Measurements from ENCODE around the gene SAFB2. TPM values are rescaled to one million over a fixed set of nuclear protein-coding genes. Genes with fewer than 3 reads are reported as not detected.

The SAFB2 gene
- total and polyA plus RNA-seq, 10 of the 15 experiments (the other 5 are each of a cell fraction or from before 2014, with no cell fraction given), result 4.5 to 89.2 (median 42.9) TPM

- no peak overlapping the region for H3K4me3 ChIP-seq
- ATAC-seq (no peak), FAIRE-seq (no peak), DNase-seq (ENCODE audit: low read depth, low spot score) (no peak)
- RAD21 ChIA-PET (ENCODE audit: unreplicated experiment), result no interaction called here
- TF ChIP-seq POLR2AphosphoS5 (IDR thresholded peaks at IDR 0.05; ENCODE audit: low read length) (0 out of 2 replicates have a peak, but pooled peaks have one; percentile 41), YY1 (IDR thresholded peaks at IDR 0.05; ENCODE audit: low read depth, low read length) (no peak)
- H3K79me2 ChIP-seq (ENCODE audit: control insufficient read depth, insufficient read depth, low read length), result peaks cover 82% of the 10 kb centered on the region
- SMC1A ChIA-PET (ENCODE audit: uncharacterized antibody, unreplicated experiment), result no interaction called here
- CTCF ChIA-PET, result no interaction called here
- intact Hi-C loops (cut with micrococcal nuclease; ENCODE audit: unreplicated experiment) (no loop called here), in situ Hi-C loops (cut with MboI) (no loop called here)
- peaks cover 18% of the 10 kb centered on the region for H3K4me1 ChIP-seq (ENCODE audit: control insufficient read depth, insufficient read depth, low read length)
- H3K36me3 ChIP-seq (ENCODE audit: control insufficient read depth in 2 of 2, insufficient read depth in 2 of 2, low read length in 1 of 2), result peaks cover 10 to 21% of the 10 kb centered on the region in 2 experiments
- H4K20me1 ChIP-seq (ENCODE audit: control insufficient read depth, insufficient read depth), result peaks cover 4% of the 10 kb centered on the region
- H3K27me3 ChIP-seq (replicated peaks in 1 of 2; ENCODE audit: control insufficient read depth in 2 of 2, insufficient read depth in 2 of 2, low read length in 1 of 2), result no peaks in the 10 kb centered on the region
- no peaks in the 10 kb centered on the region for H3K9me3 ChIP-seq (replicated peaks; ENCODE audit: control insufficient read depth, insufficient read depth, low read length)
- 76% methylated on average over 4 of the region's 4 CpGs for WGBS (ENCODE audit: insufficient coverage, insufficient replicate concordance, low lambda C conversion rate, missing lambda C conversion rate)
- H2AFZ ChIP-seq (ENCODE audit: control insufficient read depth, low read depth, low read length), result no peak overlapping the region
- no TSS peak for BruUV-seq (replicated peaks)
- POLR2A ChIA-PET, result no interaction called here
- H3K9ac ChIP-seq (ENCODE audit: control insufficient read depth, insufficient read depth, low read length), result no peak overlapping the region
- H3K4me2 ChIP-seq (ENCODE audit: control insufficient read depth, insufficient read depth), result no peak overlapping the region
- H3K27ac ChIP-seq (ENCODE audit: control insufficient read depth, insufficient read depth), result no peak overlapping the region
Measured at GRCh38 chr19:5632241-5632612, 9.7 kb upstream of the SAFB2 start.

DNA sequence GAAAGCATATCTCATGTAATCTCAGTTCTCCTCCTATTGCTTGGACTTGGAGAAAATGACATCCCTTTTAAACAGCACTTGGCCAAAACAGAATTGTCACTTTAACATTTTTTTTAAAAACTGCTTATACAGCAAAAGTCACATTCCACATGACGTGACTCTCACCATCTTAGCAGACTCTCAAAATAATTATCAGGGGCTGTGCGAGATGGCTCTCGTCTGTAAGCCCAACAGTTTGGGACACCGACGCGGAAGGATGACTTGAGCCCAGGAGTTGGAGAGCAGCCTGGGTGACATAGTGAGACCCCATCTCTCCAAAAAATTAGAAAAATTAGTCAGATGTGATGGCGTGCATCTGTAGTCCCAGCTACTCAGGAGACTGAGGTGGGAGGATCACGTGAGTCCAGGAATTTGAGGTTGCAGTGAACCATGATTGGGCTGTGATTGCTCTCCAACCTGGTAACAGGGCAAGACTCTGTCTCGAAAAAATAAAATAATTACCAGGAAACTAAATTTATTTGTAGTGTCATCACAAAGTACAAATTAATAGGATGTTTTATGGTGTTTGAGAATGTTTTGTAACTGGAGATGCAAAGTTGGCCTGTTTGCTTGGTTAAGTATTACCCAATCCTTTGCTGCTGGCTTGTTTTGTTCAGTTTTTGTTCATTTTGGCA lies 9.1 kb upstream of the SAFB2 start:
- Histone ChIP-seq H3K4me2 (ENCODE audit: control insufficient read depth, insufficient read depth) (no peak overlapping the region; the same call in 1 of the 2 replicates), H2AFZ (ENCODE audit: control insufficient read depth, low read depth, low read length) (no peak overlapping the region), H3K4me1 (ENCODE audit: control insufficient read depth, insufficient read depth, low read length) (peaks cover 24% of the 10 kb centered on the region), H3K79me2 (ENCODE audit: control insufficient read depth, insufficient read depth, low read length) (peaks cover 86% of the 10 kb centered on the region), H4K20me1 (ENCODE audit: control insufficient read depth, insufficient read depth) (peaks cover 5% of the 10 kb centered on the region), H3K9ac (ENCODE audit: control insufficient read depth, insufficient read depth, low read length) (no peak overlapping the region), H3K27ac (ENCODE audit: control insufficient read depth, insufficient read depth) (no peak overlapping the region), H3K27me3 (replicated peaks in 1 of 2; ENCODE audit: control insufficient read depth in 2 of 2, insufficient read depth in 2 of 2, low read length in 1 of 2) (no peaks in the 10 kb centered on the region), H3K4me3 (peak overlapping the region; percentile 1; the same call in 1 of the 2 replicates), H3K36me3 (ENCODE audit: control insufficient read depth in 2 of 2, insufficient read depth in 2 of 2, low read length in 1 of 2) (peaks cover 10 to 26% of the 10 kb centered on the region in 2 experiments), H3K9me3 (replicated peaks; ENCODE audit: control insufficient read depth, insufficient read depth, low read length) (no peaks in the 10 kb centered on the region)
- ATAC-seq (no peak), DNase-seq (ENCODE audit: low read depth, low spot score) (no peak), FAIRE-seq (no peak)
- WGBS (ENCODE audit: insufficient coverage, insufficient replicate concordance, low lambda C conversion rate, missing lambda C conversion rate), result 85% methylated on average over 9 of the region's 9 CpGs
- ChIA-PET RAD21 (ENCODE audit: unreplicated experiment) (no interaction called here), CTCF (no interaction called here), SMC1A (ENCODE audit: uncharacterized antibody, unreplicated experiment) (no interaction called here), POLR2A (no interaction called here)
- in situ Hi-C loops (cut with MboI) (no loop called here), intact Hi-C loops (cut with micrococcal nuclease; ENCODE audit: unreplicated experiment) (no loop called here)
- TF ChIP-seq HDGF (IDR thresholded peaks at IDR 0.05) (no peak), MXI1 (IDR thresholded peaks at IDR 0.05; ENCODE audit: low read depth, low read length) (no peak), BHLHE40 (IDR thresholded peaks at IDR 0.05; ENCODE audit: borderline replicate concordance in 1 of 2, low read depth in 2 of 2, low read length in 1 of 2) (no peak), ZZZ3 (IDR thresholded peaks at IDR 0.05; ENCODE audit: control insufficient read depth, insufficient read length, low read depth) (no peak), BMI1 (IDR thresholded peaks at IDR 0.05; ENCODE audit: borderline replicate concordance) (no peak), FOS (IDR thresholded peaks at IDR 0.05; ENCODE audit: borderline replicate concordance, extremely low read depth, insufficient read length) (no peak), POLR2AphosphoS2 (IDR thresholded peaks at IDR 0.05; ENCODE audit: low read depth, low read length) (no peak), PML (IDR thresholded peaks at IDR 0.05; ENCODE audit: low read length) (no peak), LARP7 (IDR thresholded peaks at IDR 0.05) (no peak), SMARCA5 (IDR thresholded peaks at IDR 0.05) (no peak), EZH2 (IDR thresholded peaks at IDR 0.05; ENCODE audit: borderline replicate concordance, control insufficient read depth, low read depth, low read length) (no peak)
- TF ChIP-seq, protein P1, sequence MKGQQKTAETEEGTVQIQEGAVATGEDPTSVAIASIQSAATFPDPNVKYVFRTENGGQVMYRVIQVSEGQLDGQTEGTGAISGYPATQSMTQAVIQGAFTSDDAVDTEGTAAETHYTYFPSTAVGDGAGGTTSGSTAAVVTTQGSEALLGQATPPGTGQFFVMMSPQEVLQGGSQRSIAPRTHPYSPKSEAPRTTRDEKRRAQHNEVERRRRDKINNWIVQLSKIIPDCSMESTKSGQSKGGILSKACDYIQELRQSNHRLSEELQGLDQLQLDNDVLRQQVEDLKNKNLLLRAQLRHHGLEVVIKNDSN (IDR thresholded peaks at IDR 0.05; ENCODE audit: borderline replicate concordance, extremely low read length, insufficient read depth, low read depth, low read length), result no peak
- TF ChIP-seq, protein P2, sequence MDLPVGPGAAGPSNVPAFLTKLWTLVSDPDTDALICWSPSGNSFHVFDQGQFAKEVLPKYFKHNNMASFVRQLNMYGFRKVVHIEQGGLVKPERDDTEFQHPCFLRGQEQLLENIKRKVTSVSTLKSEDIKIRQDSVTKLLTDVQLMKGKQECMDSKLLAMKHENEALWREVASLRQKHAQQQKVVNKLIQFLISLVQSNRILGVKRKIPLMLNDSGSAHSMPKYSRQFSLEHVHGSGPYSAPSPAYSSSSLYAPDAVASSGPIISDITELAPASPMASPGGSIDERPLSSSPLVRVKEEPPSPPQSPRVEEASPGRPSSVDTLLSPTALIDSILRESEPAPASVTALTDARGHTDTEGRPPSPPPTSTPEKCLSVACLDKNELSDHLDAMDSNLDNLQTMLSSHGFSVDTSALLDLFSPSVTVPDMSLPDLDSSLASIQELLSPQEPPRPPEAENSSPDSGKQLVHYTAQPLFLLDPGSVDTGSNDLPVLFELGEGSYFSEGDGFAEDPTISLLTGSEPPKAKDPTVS (IDR thresholded peaks at IDR 0.05; ENCODE audit: low read depth, low read length), result no peak
- BruUV-seq (replicated peaks), result no TSS peak
